Stimulated activated CD4-positive, alpha-beta T cell treated with anti-CD3 and anti-CD28 coated beads, Interleukin-15, amount 100 ng/mL, for 1 hour (primary cell): Measurements from ENCODE around the gene TNRC6B.
"Not testable (repeated sequence)": the region's sequence is repeated elsewhere in the genome, so short reads cannot be mapped to it uniquely, and the experiment has no call there.

Source experiments
- DNase-seq, 2 donors: peaks; one replicate each; pipeline ENCODE4 v3.0.0-alpha.2; 2020; ENCODE audit warnings: low read depth in 1 of 2, low spot score in 1 of 2

Gene TNRC6B

DNA sequence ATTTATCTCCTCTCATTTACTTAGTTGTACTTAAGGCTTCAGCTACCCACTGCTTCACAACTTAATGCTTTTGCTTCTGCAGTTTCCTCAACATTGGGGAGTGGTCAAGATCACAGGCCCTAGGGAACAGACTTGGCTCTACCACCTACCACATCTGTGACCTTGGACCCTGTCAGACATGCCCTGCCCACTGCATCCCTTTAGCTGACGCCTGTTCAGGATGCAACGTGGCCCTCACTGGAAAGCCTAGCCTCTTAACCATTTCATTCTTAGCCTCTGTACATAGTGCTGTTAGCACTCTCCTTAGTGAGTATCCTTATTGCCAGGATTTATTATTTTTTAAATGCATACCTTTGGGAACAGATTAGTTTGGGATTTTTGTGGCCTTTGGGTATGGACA lies 34.4 kb downstream of the TNRC6B start:
- DNase-seq = no peak

DNA sequence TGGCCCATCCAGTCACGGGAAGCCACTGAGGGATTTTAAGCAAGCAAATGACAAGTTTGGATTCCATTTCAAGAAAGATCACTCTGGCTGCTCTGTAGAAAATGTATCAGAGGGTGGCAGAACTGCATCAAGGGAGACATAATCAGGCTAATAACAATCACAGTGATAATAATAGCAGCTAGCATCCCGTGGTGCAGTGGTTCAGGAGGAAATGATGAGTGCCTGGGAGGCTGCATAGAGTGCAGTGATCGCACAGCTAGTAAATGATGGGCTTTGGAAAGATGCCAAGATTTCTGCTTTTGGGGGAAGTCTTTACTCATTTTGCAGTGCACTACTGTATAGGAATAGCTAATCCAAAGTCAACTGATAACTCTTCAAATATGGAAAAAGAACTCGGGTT lies 35.8 kb downstream of the TNRC6B start:
- no peak for DNase-seq

GRCh38 chr22:40215266-40215665 lies 37.5 kb downstream of the TNRC6B start:
- no peak for DNase-seq

- no peak for DNase-seq
These were observed 38.5 kb downstream of the TNRC6B start for GRCh38 chr22:40216041-40216756.

DNA sequence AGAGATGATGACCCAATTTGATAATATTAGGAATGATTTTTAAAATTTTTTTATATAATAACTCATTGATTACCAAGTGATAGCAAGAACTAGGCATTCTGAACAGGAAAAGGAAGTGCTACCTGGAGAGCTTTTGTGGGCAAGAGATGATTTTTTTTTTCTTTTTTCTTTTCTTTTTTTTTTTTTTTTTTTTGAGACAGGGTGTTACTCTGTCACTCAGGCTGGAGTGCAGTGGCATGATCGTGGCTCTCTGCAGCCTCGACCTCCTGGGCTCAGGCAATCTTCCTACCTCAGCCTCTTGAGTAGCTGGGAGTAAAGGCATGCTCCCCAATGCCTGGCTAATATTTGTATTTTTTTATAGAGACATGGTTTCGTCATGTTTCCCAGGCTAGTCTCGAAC lies 40.4 kb downstream of the TNRC6B start:
- no peak for DNase-seq

- no peak for DNase-seq
These were observed 41.1 kb downstream of the TNRC6B start for GRCh38 chr22:40218723-40219294.

GRCh38 chr22:40220316-40221054 lies 42.8 kb downstream of the TNRC6B start:
- DNase-seq = no peak

GRCh38 chr22:40221055-40221414 lies 43.3 kb downstream of the TNRC6B start:
- no peak for DNase-seq

DNA sequence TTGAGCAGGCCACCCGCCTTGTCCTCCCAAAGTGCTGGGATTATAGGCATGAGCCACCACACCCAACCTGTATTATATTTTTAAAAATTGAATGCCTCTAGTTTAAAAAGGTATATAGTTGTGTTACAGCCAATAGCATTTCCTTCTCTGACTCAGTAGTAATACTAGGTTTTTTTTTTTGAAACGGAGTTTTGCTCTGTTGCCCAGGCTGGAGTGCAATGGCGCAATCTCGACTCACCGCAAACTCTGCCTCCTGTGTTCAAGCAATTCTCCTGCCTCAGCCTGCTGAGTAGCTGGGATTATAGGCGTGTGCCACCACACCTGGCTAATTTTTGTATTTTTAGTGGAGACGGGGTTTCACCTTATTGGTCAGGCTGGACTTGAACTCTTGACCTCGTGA lies 45.3 kb downstream of the TNRC6B start:
- not testable (repeated sequence) for DNase-seq

GRCh38 chr22:40224702-40225101 lies 47.0 kb downstream of the TNRC6B start:
- DNase-seq = peak in 1 of 2 donors; percentile 35

GRCh38 chr22:40226620-40227019 lies 48.9 kb downstream of the TNRC6B start:
- DNase-seq = no peak

GRCh38 chr22:40231618-40232313 lies 54.0 kb downstream of the TNRC6B start:
- DNase-seq = no peak

DNA sequence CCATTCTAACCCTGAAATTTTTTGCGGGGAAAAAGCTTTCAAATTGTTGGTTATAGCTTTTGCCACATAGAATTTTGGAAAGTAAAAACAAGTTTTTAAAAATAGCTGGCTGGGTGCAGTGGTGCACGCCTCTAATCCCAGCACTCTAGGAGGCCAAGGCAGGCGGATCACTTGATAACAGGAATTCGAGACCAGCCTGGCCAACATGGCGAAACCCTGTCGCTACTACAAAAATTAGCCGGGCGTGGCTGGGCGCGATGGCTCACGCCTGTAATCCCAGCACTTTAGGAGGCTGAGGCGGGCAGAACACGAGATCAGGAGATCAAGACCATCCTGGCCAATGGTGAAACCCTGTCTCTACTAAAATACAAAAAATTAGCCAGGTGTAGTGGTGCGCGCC lies 54.9 kb downstream of the TNRC6B start:
- no peak for DNase-seq

GRCh38 chr22:40233886-40234285 lies 56.2 kb downstream of the TNRC6B start:
- DNase-seq = no peak

DNA sequence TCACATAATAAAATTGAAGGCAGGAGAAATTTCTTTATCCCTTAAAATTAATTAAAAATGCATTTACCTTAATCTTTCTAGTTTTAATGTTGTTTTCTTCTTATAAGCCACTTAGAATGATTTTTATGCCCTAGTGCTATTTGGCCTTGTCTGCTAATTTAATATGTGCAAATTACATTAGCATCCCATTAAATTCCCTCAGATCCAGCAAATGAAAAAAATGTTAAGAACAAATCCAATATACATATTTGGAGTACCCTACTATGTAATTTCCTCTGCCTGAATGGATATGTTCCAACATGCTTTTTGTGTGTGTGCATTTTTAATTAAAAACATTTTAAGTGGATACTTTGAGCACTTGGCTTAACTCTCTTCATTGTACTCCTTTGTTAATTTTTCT lies 56.9 kb downstream of the TNRC6B start:
- DNase-seq = no peak

DNA sequence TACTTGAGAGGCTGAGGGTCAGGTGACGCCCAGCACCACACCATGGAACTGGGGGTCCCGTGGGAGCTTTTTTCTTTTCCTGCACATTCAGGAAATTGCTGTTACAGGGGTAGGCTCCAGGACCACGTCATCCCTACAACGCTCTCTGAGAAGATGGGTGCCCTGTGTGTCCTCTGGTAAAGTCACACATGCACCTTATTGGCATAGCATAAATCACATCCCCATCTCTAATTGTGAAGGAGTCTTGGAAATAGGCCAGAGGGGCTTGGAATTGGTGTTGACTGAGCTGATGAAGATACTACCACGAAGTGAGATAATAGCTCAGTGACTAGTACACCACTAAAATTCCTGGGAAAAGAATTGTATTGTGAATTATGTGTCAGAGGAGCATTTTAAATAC lies 57.6 kb downstream of the TNRC6B start:
- no peak for DNase-seq

DNA sequence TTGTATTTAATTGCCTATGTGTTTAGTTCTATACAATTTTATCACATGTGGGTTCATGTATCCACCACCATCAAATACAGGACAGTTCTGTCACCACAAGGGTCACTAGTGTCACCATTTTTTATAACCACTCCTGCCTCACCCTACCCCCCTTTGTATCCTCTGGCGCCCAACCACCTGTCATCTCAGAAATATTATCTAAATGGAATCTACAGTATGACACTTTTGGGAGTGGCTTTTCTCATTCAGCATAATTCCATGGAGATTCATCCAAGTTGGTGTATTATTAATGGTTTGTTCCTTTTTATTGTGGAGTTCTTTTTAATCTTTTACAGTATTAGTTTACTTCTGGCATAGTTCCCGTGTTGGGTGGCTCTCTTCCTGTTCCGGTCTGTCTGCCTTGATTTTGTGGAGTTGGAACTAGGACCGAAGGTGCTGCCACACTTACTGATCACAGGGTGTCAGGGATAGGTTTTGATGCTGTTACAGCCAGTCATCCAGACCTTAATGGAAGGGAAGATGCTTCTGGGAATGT lies 58.5 kb downstream of the TNRC6B start:
- no peak for DNase-seq

GRCh38 chr22:40237241-40237640 lies 59.5 kb downstream of the TNRC6B start:
- DNase-seq = no peak

DNA sequence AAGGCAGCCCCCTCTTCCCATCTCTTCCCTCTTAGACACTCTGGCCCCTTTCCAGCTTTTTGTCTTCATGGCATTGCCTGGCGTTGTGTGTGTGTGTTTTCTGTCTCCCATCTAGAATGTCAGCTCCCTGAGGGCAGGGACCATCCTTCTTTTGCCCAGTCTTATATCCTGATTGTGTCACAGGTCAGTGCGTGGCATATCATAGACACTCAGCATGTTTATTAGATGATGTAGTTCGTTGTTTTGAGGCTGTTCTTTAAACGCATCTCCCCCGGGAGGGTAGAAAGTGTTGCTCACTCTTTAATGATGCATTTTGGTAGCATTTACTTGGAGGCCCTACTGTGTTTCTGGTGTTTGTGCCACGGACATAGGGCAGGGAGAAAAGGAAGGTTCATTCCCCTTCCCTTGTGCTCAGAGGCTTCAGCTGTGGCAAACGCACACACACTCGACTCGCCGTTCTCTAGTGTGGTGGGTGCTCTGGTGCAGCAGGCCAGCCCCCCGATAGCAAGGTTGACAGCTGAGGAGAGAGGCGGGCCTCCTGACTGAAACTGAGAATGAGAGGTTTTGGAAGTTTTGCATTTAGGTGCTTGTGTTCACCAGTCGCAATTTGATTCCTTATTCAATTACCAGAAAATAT lies 60.2 kb downstream of the TNRC6B start:
- no peak for DNase-seq

GRCh38 chr22:40238425-40239344 lies 61.0 kb downstream of the TNRC6B start:
- DNase-seq = no peak
